Measurements from ENCODE around the gene SLC25A10. TPM values are rescaled to one million over a fixed set of nuclear protein-coding genes. Genes with fewer than 3 reads are reported as not detected.
A peak's percentile ranks its signal among the peaks of the same experiment; 100 is the strongest.
"Not testable (repeated sequence)": the region's sequence is repeated elsewhere in the genome, so short reads cannot be mapped to it uniquely, and the experiment has no call there.

SLC25A10 gene
- total and polyA plus RNA-seq, 9 donors = 0.12 to 9.8 (median 7.9) TPM

- H3K4me3 ChIP-seq = no peak overlapping the region
- DNase-seq = no peak
- no peaks in the 10 kb centered on the region for H3K4me1 ChIP-seq (ENCODE audit: insufficient read depth)
- 62 to 67% (median 66%) methylated on average over 18 of the region's 18 CpGs for WGBS, 3 donors
- no peak for TF ChIP-seq EP300 (IDR thresholded peaks at IDR 0.05)
- TF ChIP-seq POLR2A (IDR thresholded peaks at IDR 0.05) = no peak
- TF ChIP-seq CTCF (IDR thresholded peaks at IDR 0.05) = no peak
- H3K36me3 ChIP-seq = no peaks in the 10 kb centered on the region
- H3K9me3 ChIP-seq = no peaks in the 10 kb centered on the region
- no peak overlapping the region for H3K27ac ChIP-seq
- intact Hi-C loops (cut with DNase I) = no loop called here
- no peaks in the 10 kb centered on the region for H3K27me3 ChIP-seq
These were observed 38.4 kb upstream of the SLC25A10 start for GRCh38 chr17:81673561-81674258.

- H3K4me1 ChIP-seq (ENCODE audit: insufficient read depth); H3K27me3 ChIP-seq; H3K9me3 ChIP-seq; DNase-seq; H3K4me3 ChIP-seq; H3K27ac ChIP-seq; H3K36me3 ChIP-seq; intact Hi-C loops (cut with DNase I): not testable (repeated sequence)
- 30 to 36% (median 33%) methylated on average over 18 of the region's 18 CpGs for WGBS, 3 donors
- peak in 2 of 3 donors; percentile 36 to 40 for TF ChIP-seq CTCF (IDR thresholded peaks at IDR 0.05)
These were observed 36.4 kb upstream of the SLC25A10 start for GRCh38 chr17:81675515-81676221.

GRCh38 chr17:81676906-81677305 is 35.2 kb upstream of the SLC25A10 start:
- no peak for DNase-seq
- Histone ChIP-seq H3K27ac (no peak overlapping the region), H3K4me3 (no peak overlapping the region), H3K27me3 (no peaks in the 10 kb centered on the region), H3K4me1 (ENCODE audit: insufficient read depth) (no peaks in the 10 kb centered on the region), H3K9me3 (no peaks in the 10 kb centered on the region), H3K36me3 (no peaks in the 10 kb centered on the region)
- WGBS, 3 donors = 82 to 87% (median 84%) methylated on average over 17 of the region's 17 CpGs
- intact Hi-C loops (cut with DNase I) = no loop called here
- no peak for TF ChIP-seq CTCF (IDR thresholded peaks at IDR 0.05)
- TF ChIP-seq POLR2A (IDR thresholded peaks at IDR 0.05) = no peak
- no peak for TF ChIP-seq EP300 (IDR thresholded peaks at IDR 0.05)

GRCh38 chr17:81680150-81680549 is 31.9 kb upstream of the SLC25A10 start:
- no peaks in the 10 kb centered on the region for H3K27me3 ChIP-seq
- H3K27ac ChIP-seq = no peak overlapping the region
- H3K36me3 ChIP-seq = no peaks in the 10 kb centered on the region
- H3K4me3 ChIP-seq = no peak overlapping the region
- TF ChIP-seq CTCF (IDR thresholded peaks at IDR 0.05) (no peak), POLR2A (IDR thresholded peaks at IDR 0.05) (no peak), EP300 (IDR thresholded peaks at IDR 0.05) (no peak)
- intact Hi-C loops (cut with DNase I) = no loop called here
- DNase-seq = no peak
- 69 to 74% (median 72%) methylated on average over 11 of the region's 11 CpGs for WGBS, 3 donors
- peaks cover 10% of the 10 kb centered on the region for H3K4me1 ChIP-seq (ENCODE audit: insufficient read depth)
- H3K9me3 ChIP-seq = no peaks in the 10 kb centered on the region
